Heart left ventricle (tissue), 16 donors: ENCODE measurements around the gene SETDB2. TPM values are rescaled to one million over a fixed set of nuclear protein-coding genes. Genes with fewer than 3 reads are reported as not detected.

Experiments
- ATAC-seq, 4 donors: fragments of 200-7000 bp; cut with Tn5 transposase; one replicate each; pipeline ENCODE4 v1.9.1; 2020 to 2022; ENCODE audit warnings: moderate library complexity in 4 of 4, mild to moderate bottlenecking in 3 of 4, moderate number of reproducible peaks in 1 of 4
- DNase-seq, 5 donors: peaks; one replicate each; pipeline ENCODE4 v3.0.0-alpha.2; 2020
- H3K27ac ChIP-seq, 12 donors: fragments of 200-600 bp; sonication (generic) in 4 of 12; one replicate each; pipeline versions ENCODE4 v1.5.0 to v1.8.0; 2016 to 2022; ENCODE audit warnings: mild to moderate bottlenecking in 2 of 12
- H3K27me3 ChIP-seq, 9 donors: fragments of 200-600 bp; sonication (generic) in 2 of 9; one replicate each; pipeline versions ENCODE4 v1.5.1 to v1.8.0; 2016 to 2022; ENCODE audit warnings: mild to moderate bottlenecking in 3 of 9
- H3K36me3 ChIP-seq, 9 donors: fragments of 200-600 bp; sonication (generic) in 2 of 9; one replicate each; pipeline versions ENCODE4 v1.5.0 to v1.8.0; 2018 to 2022; ENCODE audit warnings: mild to moderate bottlenecking in 2 of 9
- H3K4me1 ChIP-seq, 12 donors: fragments of 200-600 bp; sonication (generic) in 4 of 12; one replicate each; pipeline versions ENCODE4 v1.5.0 to v1.8.0; 2016 to 2022; ENCODE audit warnings: mild to moderate bottlenecking in 3 of 12
- H3K4me3 ChIP-seq, 12 donors: fragments of 200-600 bp; sonication (generic) in 4 of 12; one replicate each; pipeline versions ENCODE4 v1.5.0 to v1.8.0; 2017 to 2022; ENCODE audit warnings: mild to moderate bottlenecking in 9 of 12, moderate library complexity in 4 of 12
- H3K9me3 ChIP-seq, 12 donors: fragments of 200-600 bp; sonication (generic) in 4 of 12; one replicate each; pipeline versions ENCODE4 v1.5.0 to v1.8.0; 2016 to 2022; ENCODE audit warnings: mild to moderate bottlenecking in 1 of 12
- POLR2A ChIP-seq, 2 donors: fragments of 450-650 bp; IDR thresholded peaks; one replicate each; pipeline ENCODE4 v1.6.1; 2017; ENCODE audit warnings: antibody characterized with exemption in 2 of 2, mild to moderate bottlenecking in 2 of 2, moderate library complexity in 2 of 2
- WGBS, 4 donors: extraction: QIAGEN DNeasy Blood & Tissue Kit in 2 of 4; methylation state at CpG; one replicate each; pipeline versions ENCODE4 v1.1.5 to v1.1.7; 2013 to 2018; 5-methylcytosine and 5-hydroxymethylcytosine counted together
- intact Hi-C, 10 donors: fragments of 100-400 bp; cut with DNase I; formaldehyde crosslinking; loops; one replicate each; pipeline versions ENCODE4 v1.11.1 to v1.14.2; 2022
- polyA plus RNA-seq, 2 donors: library from polyadenylated mRNA; stranded (reverse); fragments of 200-250 nt; gene quantifications; one replicate each; pipeline ENCODE4 v1.2.3, GENCODE V29; 2013
- total RNA-seq, 9 donors: library from RNA; depleted of rRNA in 2 of 9; stranded (reverse); fragments of >200 nt in 2 of 9; fragmentation: NEBNext Ultra II Directional in 3 of 9; extraction: Animal tissue kit (Norgen Biotek cat#: 25700) in 3 of 9; gene quantifications; one replicate each; pipeline versions ENCODE4 v1.1.0 to v1.2.4, GENCODE V29; 2016 to 2023
- TF ChIP-seq, protein P1 (sequence below), 12 donors: fragments of 200-600 bp; sonication (generic) in 4 of 12; IDR thresholded peaks; one replicate each; pipeline versions ENCODE4 v1.5.0 to v1.8.0; 2018 to 2022; ENCODE audit warnings: antibody characterized with exemption in 12 of 12, mild to moderate bottlenecking in 5 of 12
- donor health status: ischemic (EF 13 %, LVEDD 7.1; RV severe dilation, severe dysfunction).
- donor health status: healthy with polysubstance abuse.
- donor health status: DM: no; HTN: yes; CAD: no.
- donor health status: DM: no; HTN: no; CAD: no.
- donor health status: ischemic (EF 25% LVEDD 6.9; RV normal size, moderate dysfunction).
- donor health status: ischemic (EF 25% LVEDD 5.7; RV mildly dilated, moderate dysfunction).
- donor health status: healthy.
- donor health status: DM: yes; HTN: yes; CAD: no.
- donor health status: ischemic (EF 35%, LVEDD 5.7; RV mildly dilated, moderate dysfunction).
- donor health status: nonischemic (EF 11% LVEDD 7.7; RV severe dilation, severe dysfunction).
- donor health status: DM: yes; HTN: yes; CAD: no.
- donor health status: PGD.
- donor health status: ischemic (EF 29% LVEDD 5.4; RV normal size, mild dysfunction).
- donor health status: nonischemic (EF 23%, LVEDD 6.1; RV moderate dilation, normal function).

SETDB2 gene
- total and polyA plus RNA-seq, 11 donors: 3.7 to 19.8 (median 12.9) TPM

GRCh38 chr13:49424011-49424560, 20.0 kb upstream of the SETDB2 start:
- TF ChIP-seq, protein P1, sequence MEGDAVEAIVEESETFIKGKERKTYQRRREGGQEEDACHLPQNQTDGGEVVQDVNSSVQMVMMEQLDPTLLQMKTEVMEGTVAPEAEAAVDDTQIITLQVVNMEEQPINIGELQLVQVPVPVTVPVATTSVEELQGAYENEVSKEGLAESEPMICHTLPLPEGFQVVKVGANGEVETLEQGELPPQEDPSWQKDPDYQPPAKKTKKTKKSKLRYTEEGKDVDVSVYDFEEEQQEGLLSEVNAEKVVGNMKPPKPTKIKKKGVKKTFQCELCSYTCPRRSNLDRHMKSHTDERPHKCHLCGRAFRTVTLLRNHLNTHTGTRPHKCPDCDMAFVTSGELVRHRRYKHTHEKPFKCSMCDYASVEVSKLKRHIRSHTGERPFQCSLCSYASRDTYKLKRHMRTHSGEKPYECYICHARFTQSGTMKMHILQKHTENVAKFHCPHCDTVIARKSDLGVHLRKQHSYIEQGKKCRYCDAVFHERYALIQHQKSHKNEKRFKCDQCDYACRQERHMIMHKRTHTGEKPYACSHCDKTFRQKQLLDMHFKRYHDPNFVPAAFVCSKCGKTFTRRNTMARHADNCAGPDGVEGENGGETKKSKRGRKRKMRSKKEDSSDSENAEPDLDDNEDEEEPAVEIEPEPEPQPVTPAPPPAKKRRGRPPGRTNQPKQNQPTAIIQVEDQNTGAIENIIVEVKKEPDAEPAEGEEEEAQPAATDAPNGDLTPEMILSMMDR (IDR thresholded peaks at IDR 0.05): no peak
- TF ChIP-seq POLR2A (IDR thresholded peaks at IDR 0.05): no peak
- DNase-seq: no peak
- Histone ChIP-seq H3K27me3 (no peaks in the 10 kb centered on the region), H3K36me3 (peaks cover 0 to 20% (median 0%) of the 10 kb centered on the region in 9 donors), H3K27ac (no peak overlapping the region), H3K4me3 (no peak overlapping the region), H3K4me1 (no peaks in the 10 kb centered on the region), H3K9me3 (no peaks in the 10 kb centered on the region)
- ATAC-seq: no peak
- intact Hi-C loops: loop anchor here in 1 of 10 donors (10.0 kb wide), 1 partner anchor 109 kb away; no protein-coding TSS in a partner anchor
- WGBS, 4 donors: 82 to 88% (median 84%) methylated on average over 7 of the region's 7 CpGs

- H3K4me3 ChIP-seq: no peak overlapping the region
- 89 to 98% (median 97%) methylated on average over 2 of the region's 2 CpGs for WGBS, 4 donors
- H3K27ac ChIP-seq: no peak overlapping the region
- no peaks in the 10 kb centered on the region for H3K4me1 ChIP-seq
- H3K36me3 ChIP-seq: peaks cover 0 to 55% (median 12%) of the 10 kb centered on the region in 9 donors
- no peaks in the 10 kb centered on the region for H3K27me3 ChIP-seq
- TF ChIP-seq POLR2A (IDR thresholded peaks at IDR 0.05): no peak
- TF ChIP-seq, protein P1 (IDR thresholded peaks at IDR 0.05): no peak
- intact Hi-C loops: loop anchor here in 1 of 10 donors (10.0 kb wide), 1 partner anchor 113 kb away; no protein-coding TSS in a partner anchor
- ATAC-seq (no peak), DNase-seq (peak in 1 of 5 donors; percentile 21)
- no peaks in the 10 kb centered on the region for H3K9me3 ChIP-seq
Measured at GRCh38 chr13:49428041-49428763, 15.9 kb upstream of the SETDB2 start.

GRCh38 chr13:49429121-49429520, 15.0 kb upstream of the SETDB2 start:
- TF ChIP-seq, protein P1 (IDR thresholded peaks at IDR 0.05): no peak
- no peak for TF ChIP-seq POLR2A (IDR thresholded peaks at IDR 0.05)
- peaks cover 0 to 61% (median 16%) of the 10 kb centered on the region in 9 donors for H3K36me3 ChIP-seq
- H3K9me3 ChIP-seq: no peaks in the 10 kb centered on the region
- intact Hi-C loops: loop anchor here in 1 of 10 donors (10.0 kb wide), 1 partner anchor 114 kb away; no protein-coding TSS in a partner anchor
- no peak overlapping the region for H3K4me3 ChIP-seq
- ATAC-seq (no peak), DNase-seq (no peak)
- H3K4me1 ChIP-seq: no peaks in the 10 kb centered on the region
- no peaks in the 10 kb centered on the region for H3K27me3 ChIP-seq
- WGBS, 4 donors: 92 to 100% (median 94%) methylated on average over 1 of the region's 1 CpG
- no peak overlapping the region for H3K27ac ChIP-seq

GRCh38 chr13:49435992-49436391, 8.1 kb upstream of the SETDB2 start:
- no peak for TF ChIP-seq POLR2A (IDR thresholded peaks at IDR 0.05)
- TF ChIP-seq, protein P1 (IDR thresholded peaks at IDR 0.05): no peak
- Histone ChIP-seq H3K27ac (peak overlapping the region in 5 of 12 donors; percentile 4 to 52 (median 17)), H3K9me3 (no peaks in the 10 kb centered on the region), H3K4me1 (no peaks in the 10 kb centered on the region), H3K36me3 (peaks cover 0 to 31% (median 16%) of the 10 kb centered on the region in 9 donors), H3K27me3 (no peaks in the 10 kb centered on the region), H3K4me3 (no peak overlapping the region)
- ATAC-seq: peak in 2 of 4 donors; percentile 22 to 29
- DNase-seq: no peak
- 76 to 84% (median 83%) methylated on average over 1 of the region's 1 CpG for WGBS, 4 donors
- intact Hi-C loops: loop anchor here in 6 of 10 donors (2.0 to 10.0 kb wide), 3 partner anchors 131 to 135 kb away; no protein-coding TSS in a partner anchor
